22Rv1 (cell line): ENCODE measurements around the gene DIP2B.

ENCODE experiments used
- ZFX ChIP-seq: fragments of 450-650 bp; IDR thresholded peaks from 2 replicates; pipeline ENCODE4 v1.6.1; 2017; ENCODE audit warnings: antibody characterized with exemption, borderline replicate concordance
- TF ChIP-seq, protein P1 (sequence below): fragments of 450-650 bp; IDR thresholded peaks from 2 replicates; pipeline ENCODE4 v1.5.1; 2017; ENCODE audit warnings: mild to moderate bottlenecking

DNA sequence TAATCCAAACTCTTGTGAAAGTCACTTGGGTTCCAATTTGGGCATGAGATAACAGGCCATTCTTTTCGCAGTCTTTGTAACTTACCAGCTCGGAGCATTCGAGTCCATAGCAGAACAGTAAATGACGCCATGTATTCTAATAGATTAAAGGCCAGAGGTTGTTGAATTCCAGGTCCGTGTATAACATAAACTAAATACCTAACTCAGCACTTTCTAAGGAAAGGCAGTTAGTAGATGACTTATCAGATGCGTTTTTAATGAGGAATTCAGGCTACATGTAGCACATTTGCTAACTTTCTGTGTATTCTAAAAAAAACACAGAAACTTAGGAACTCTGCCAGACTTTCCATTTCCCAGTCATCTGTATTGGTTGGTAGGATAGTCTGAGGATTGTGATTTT is 206.3 kb downstream of the DIP2B start:
- TF ChIP-seq, protein P1, sequence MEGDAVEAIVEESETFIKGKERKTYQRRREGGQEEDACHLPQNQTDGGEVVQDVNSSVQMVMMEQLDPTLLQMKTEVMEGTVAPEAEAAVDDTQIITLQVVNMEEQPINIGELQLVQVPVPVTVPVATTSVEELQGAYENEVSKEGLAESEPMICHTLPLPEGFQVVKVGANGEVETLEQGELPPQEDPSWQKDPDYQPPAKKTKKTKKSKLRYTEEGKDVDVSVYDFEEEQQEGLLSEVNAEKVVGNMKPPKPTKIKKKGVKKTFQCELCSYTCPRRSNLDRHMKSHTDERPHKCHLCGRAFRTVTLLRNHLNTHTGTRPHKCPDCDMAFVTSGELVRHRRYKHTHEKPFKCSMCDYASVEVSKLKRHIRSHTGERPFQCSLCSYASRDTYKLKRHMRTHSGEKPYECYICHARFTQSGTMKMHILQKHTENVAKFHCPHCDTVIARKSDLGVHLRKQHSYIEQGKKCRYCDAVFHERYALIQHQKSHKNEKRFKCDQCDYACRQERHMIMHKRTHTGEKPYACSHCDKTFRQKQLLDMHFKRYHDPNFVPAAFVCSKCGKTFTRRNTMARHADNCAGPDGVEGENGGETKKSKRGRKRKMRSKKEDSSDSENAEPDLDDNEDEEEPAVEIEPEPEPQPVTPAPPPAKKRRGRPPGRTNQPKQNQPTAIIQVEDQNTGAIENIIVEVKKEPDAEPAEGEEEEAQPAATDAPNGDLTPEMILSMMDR: no peak
- TF ChIP-seq ZFX: no peak
